GM12892 (cell line): ENCODE data around the gene KYAT1.

Experiments used
- POLR2A ChIP-seq: IDR thresholded peaks from 2 replicates; pipeline ENCODE4 v1.6.1; 2011; ENCODE audit warnings: low read depth, low read length, control low read depth
- POLR2AphosphoS5 ChIP-seq: IDR thresholded peaks from 2 replicates; pipeline ENCODE4 v1.6.1; 2011; ENCODE audit warnings: low read depth, low read length, control low read depth

DNA sequence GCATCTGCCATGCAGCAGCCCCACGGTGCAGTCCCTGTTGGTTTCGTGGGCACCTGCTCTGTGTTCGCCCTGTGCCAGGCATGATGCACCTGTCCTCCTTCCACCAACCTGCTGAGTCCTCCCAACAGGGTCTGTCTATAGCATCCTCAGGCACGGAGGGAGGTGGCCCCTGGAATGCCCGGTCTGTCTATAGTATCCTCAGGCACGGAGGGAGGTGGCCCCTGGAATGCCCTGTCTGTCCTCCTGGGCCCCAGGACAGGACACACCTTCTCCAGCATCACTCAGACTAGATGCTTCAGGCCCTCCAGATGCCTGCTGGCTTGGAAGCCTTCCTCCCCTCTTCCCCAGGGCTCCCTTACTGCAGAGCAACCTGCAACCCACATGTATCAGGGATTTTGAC lies 29.2 kb upstream of the KYAT1 start:
- TF ChIP-seq POLR2A, result no peak
- TF ChIP-seq POLR2AphosphoS5, result no peak
